ENCODE results near the gene NR2F1-AS1. TPM values are rescaled to one million over a fixed set of nuclear protein-coding genes. Genes with fewer than 3 reads are reported as not detected.

The NR2F1-AS1 gene
- total and polyA plus RNA-seq, 2 donors (not counting 1 experiment from before 2014, with no cell fraction given), result not detected

GRCh38 chr5:93409691-93410090, 171.3 kb downstream of the NR2F1-AS1 start:
- Histone ChIP-seq H3K4me1 (ENCODE audit: control insufficient read depth in 2 of 2, insufficient read depth in 2 of 2, low read length in 2 of 2) (no peaks in the 10 kb centered on the region), H3K9me3 (ENCODE audit: control extremely low read depth in 1 of 3, control insufficient read depth in 2 of 3, insufficient read depth in 1 of 3, low read length in 2 of 3) (no peaks in the 10 kb centered on the region), H3K27me3 (replicated peaks in 1 of 4; ENCODE audit: control extremely low read depth in 1 of 4, control insufficient read depth in 3 of 4, insufficient read depth in 4 of 4, low read length in 3 of 4) (no peaks in the 10 kb centered on the region), H3K79me2 (ENCODE audit: control insufficient read depth, insufficient read depth, low read length) (no peaks in the 10 kb centered on the region), H2AFZ (ENCODE audit: insufficient read depth, low read depth, low read length, poor library complexity, severe bottlenecking) (no peak overlapping the region), H3K36me3 (replicated peaks in 1 of 2; ENCODE audit: control extremely low read depth in 1 of 2, control insufficient read depth in 1 of 2, extremely low read depth in 1 of 2, insufficient read depth in 2 of 2, low read length in 1 of 2) (no peaks in the 10 kb centered on the region), H3K4me3 (ENCODE audit: control extremely low read depth in 1 of 5, extremely low read depth in 1 of 5, insufficient read depth in 1 of 5, low read depth in 2 of 5, low read length in 4 of 5) (no peak overlapping the region), H4K20me1 (ENCODE audit: control insufficient read depth, insufficient read depth, low read length, poor library complexity, severe bottlenecking) (no peaks in the 10 kb centered on the region), H3K4me2 (replicated peaks; ENCODE audit: low read depth, low read length, poor library complexity, severe bottlenecking) (no peak overlapping the region), H3K9ac (ENCODE audit: low read length) (no peak overlapping the region), H3K27ac (ENCODE audit: low read length in 2 of 2) (no peak overlapping the region)
- POLR2A ChIA-PET, result no interaction called here
- no peak for ATAC-seq (ENCODE audit: low read depth)
- H3K27me3 Mint-ChIP-seq, result no peaks in the 10 kb centered on the region
- CTCF ChIA-PET, result no interaction called here
- no peaks in the 10 kb centered on the region for H3K4me1 Mint-ChIP-seq
- no peak overlapping the region for H3K4me3 Mint-ChIP-seq
- intact Hi-C loops (cut with micrococcal nuclease), result no loop called here
- no peaks in the 10 kb centered on the region for H3K9me3 Mint-ChIP-seq (ENCODE audit: insufficient read depth)
- DNase-seq, result no peak
- H3K27ac Mint-ChIP-seq, result no peak overlapping the region
- no peak for TF ChIP-seq CTCF (IDR thresholded peaks at IDR 0.05)
- TF ChIP-seq EZH2 (IDR thresholded peaks at IDR 0.05; ENCODE audit: borderline replicate concordance, insufficient read depth, low read depth, low read length, poor library complexity, severe bottlenecking), result no peak

- no peak overlapping the region for H3K4me3 Mint-ChIP-seq
- no peaks in the 10 kb centered on the region for H3K9me3 ChIP-seq (ENCODE audit: control extremely low read depth in 1 of 3, control insufficient read depth in 2 of 3, insufficient read depth in 1 of 3, low read length in 2 of 3)
- ChIA-PET CTCF (no interaction called here), POLR2A (no interaction called here)
- H3K27ac Mint-ChIP-seq, result no peak overlapping the region
- no peak for DNase-seq
- H3K9ac ChIP-seq (ENCODE audit: low read length), result no peak overlapping the region
- no peaks in the 10 kb centered on the region for H3K9me3 Mint-ChIP-seq (ENCODE audit: insufficient read depth)
- no peaks in the 10 kb centered on the region for H3K4me1 Mint-ChIP-seq
- H3K27me3 ChIP-seq (replicated peaks in 1 of 4; ENCODE audit: control extremely low read depth in 1 of 4, control insufficient read depth in 3 of 4, insufficient read depth in 4 of 4, low read length in 3 of 4), result no peaks in the 10 kb centered on the region
- H2AFZ ChIP-seq (ENCODE audit: insufficient read depth, low read depth, low read length, poor library complexity, severe bottlenecking), result no peak overlapping the region
- TF ChIP-seq CTCF (IDR thresholded peaks at IDR 0.05) (no peak), EZH2 (IDR thresholded peaks at IDR 0.05; ENCODE audit: borderline replicate concordance, insufficient read depth, low read depth, low read length, poor library complexity, severe bottlenecking) (no peak)
- no peaks in the 10 kb centered on the region for H4K20me1 ChIP-seq (ENCODE audit: control insufficient read depth, insufficient read depth, low read length, poor library complexity, severe bottlenecking)
- H3K27ac ChIP-seq (ENCODE audit: low read length in 2 of 2), result no peak overlapping the region
- no peaks in the 10 kb centered on the region for H3K36me3 ChIP-seq (replicated peaks in 1 of 2; ENCODE audit: control extremely low read depth in 1 of 2, control insufficient read depth in 1 of 2, extremely low read depth in 1 of 2, insufficient read depth in 2 of 2, low read length in 1 of 2)
- H3K4me2 ChIP-seq (replicated peaks; ENCODE audit: low read depth, low read length, poor library complexity, severe bottlenecking), result no peak overlapping the region
- H3K79me2 ChIP-seq (ENCODE audit: control insufficient read depth, insufficient read depth, low read length), result no peaks in the 10 kb centered on the region
- WGBS (ENCODE audit: insufficient coverage), result 85% methylated on average over 4 of the region's 6 CpGs
- intact Hi-C loops (cut with micrococcal nuclease), result no loop called here
- ATAC-seq (ENCODE audit: low read depth), result no peak
- H3K27me3 Mint-ChIP-seq, result no peaks in the 10 kb centered on the region
- no peak overlapping the region for H3K4me3 ChIP-seq (ENCODE audit: control extremely low read depth in 1 of 5, extremely low read depth in 1 of 5, insufficient read depth in 1 of 5, low read depth in 2 of 5, low read length in 4 of 5)
- H3K4me1 ChIP-seq (ENCODE audit: control insufficient read depth in 2 of 2, insufficient read depth in 2 of 2, low read length in 2 of 2), result no peaks in the 10 kb centered on the region
These were observed 173.6 kb downstream of the NR2F1-AS1 start for GRCh38 chr5:93407454-93407853.
